HepG2 (cell line): Measurements from ENCODE around the gene GSTM2. TPM values are rescaled to one million over a fixed set of nuclear protein-coding genes. Genes with fewer than 3 reads are reported as not detected.

Source experiments
- ATAC-seq: fragments of 200-7000 bp; cut with Tn5 transposase; 3 replicates; pipeline ENCODE4 v1.9.1; 2020; ENCODE audit warnings: mild to moderate bottlenecking, moderate library complexity
- BruUV-seq: library from RNA; stranded (reverse); fragments of 400-500 nt; replicated peaks from 2 replicates; lab custom pipeline; 2021; lab: Mats Ljungman, UMichigan
- CTCF ChIA-PET: fragments of 300-600 bp; formaldehyde crosslinking; extraction: SDS; loops from one replicate; lab custom pipeline; 2021; ENCODE audit warnings: low total read pairs, inconsistent platforms, low intra/inter-chr PET ratio; lab: Yijun Ruan, JAX
- POLR2A ChIA-PET: fragments of 350-600 bp; sonication (Branson Sonifier 250); formaldehyde crosslinking; loops from one replicate; lab custom pipeline; 2020; ENCODE audit warnings: antibody characterized with exemption, inconsistent platforms; lab: Yijun Ruan, JAX
- DNase-seq: peaks from one replicate; pipeline ENCODE4 v3.0.0-alpha.2; 2015; ENCODE audit warnings: low spot score
- FAIRE-seq: peaks from 3 replicates; lab custom pipeline; 2011; peaks lifted over from hg19 to GRCh38; lab: Jason Lieb, UNC
- H2AFZ ChIP-seq: one replicate; pipeline ENCODE4 v1.6.1; 2011; ENCODE audit warnings: low read length, inconsistent platforms
- H3K27ac ChIP-seq: fragments of 300-600 bp; 3 replicates; pipeline ENCODE4 v1.8.0; 2011; ENCODE audit warnings: mixed run types, mild to moderate bottlenecking, mixed read lengths, low read length, inconsistent platforms; ENCODE audit not compliant: insufficient read depth; ENCODE audit errors: extremely low read length
- H3K27me3 ChIP-seq, 2 experiments: fragments of 200-600 bp in 1 of 2; 2 replicates in 1 of 2; 3 replicates in 1 of 2; pipeline versions ENCODE4 v1.6.0 to v1.8.0; 2011; ENCODE audit warnings: low read length in 2 of 2, mild to moderate bottlenecking in 2 of 2, moderate library complexity in 2 of 2, inconsistent platforms in 1 of 2; ENCODE audit not compliant: insufficient read depth in 2 of 2, control insufficient read depth in 1 of 2
- H3K36me3 ChIP-seq, 2 experiments: fragments of 200-600 bp in 1 of 2; replicated peaks in 1 of 2; 2 replicates in 1 of 2; 3 replicates in 1 of 2; pipeline versions ENCODE4 v1.5.1 to v1.8.0; 2011; ENCODE audit warnings: low read length in 2 of 2, inconsistent platforms in 1 of 2; ENCODE audit not compliant: insufficient read depth in 2 of 2, control insufficient read depth in 1 of 2
- H3K4me1 ChIP-seq: 2 replicates; pipeline ENCODE4 v1.5.1; 2012; ENCODE audit warnings: low read length, inconsistent platforms; ENCODE audit not compliant: insufficient read depth
- H3K4me2 ChIP-seq: 2 replicates; pipeline ENCODE4 v1.6.0; 2011; ENCODE audit warnings: low read depth, low read length, inconsistent platforms
- H3K4me3 ChIP-seq, 3 experiments: fragments of 200-600 bp in 1 of 3; sonication (generic), shearing (Covaris generic) in 1 of 3; replicated peaks in 1 of 3; 2 replicates each; pipeline ENCODE4 v1.5.1; 2011 to 2016; ENCODE audit warnings: low read length in 3 of 3, inconsistent platforms in 2 of 3, low read depth in 2 of 3, mild to moderate bottlenecking in 2 of 3, control low read depth in 1 of 3, mixed read lengths in 1 of 3; ENCODE audit not compliant: insufficient read depth in 1 of 3
- H3K79me2 ChIP-seq: one replicate; pipeline ENCODE4 v1.6.1; 2011; ENCODE audit warnings: low read length, inconsistent platforms; ENCODE audit not compliant: insufficient read depth
- H3K9ac ChIP-seq: 2 replicates; pipeline ENCODE4 v1.6.0; 2011; ENCODE audit warnings: mild to moderate bottlenecking, low read depth, low read length, inconsistent platforms; ENCODE audit not compliant: insufficient read depth
- H3K9me3 ChIP-seq: 2 replicates; pipeline ENCODE4 v1.5.1; 2012; ENCODE audit warnings: mild to moderate bottlenecking, low read length
- H4K20me1 ChIP-seq: 2 replicates; pipeline ENCODE4 v1.6.0; 2011; ENCODE audit warnings: inconsistent platforms, mild to moderate bottlenecking, low read length, moderate library complexity; ENCODE audit not compliant: insufficient read depth
- ATF7 ChIP-seq, 2 experiments: fragments of 450-650 bp in 1 of 2; sonication (generic) in 1 of 2; formaldehyde crosslinking in 1 of 2; IDR thresholded peaks; 2 replicates each; pipeline versions ENCODE4 v1.4.0 to v1.6.1; 2016 to 2020; ENCODE audit warnings: antibody characterized with exemption in 1 of 2, mild to moderate bottlenecking in 1 of 2, missing genetic modification reagents in 1 of 2
- CEBPG ChIP-seq: IDR thresholded peaks from 2 replicates; pipeline ENCODE4 v1.6.1; 2016
- DBP ChIP-seq: sonication (generic); formaldehyde crosslinking; IDR thresholded peaks from 2 replicates; pipeline ENCODE4 v1.4.0; 2020; ENCODE audit warnings: missing genetic modification reagents; ENCODE audit errors: not compliant biosample characterization
- NBN ChIP-seq: fragments of 450-650 bp; conservative IDR thresholded peaks from 2 replicates; pipeline ENCODE4 v1.6.1; 2017
- NCOA1 ChIP-seq: sonication (generic); formaldehyde crosslinking; IDR thresholded peaks from 2 replicates; pipeline ENCODE4 v1.9.0; 2021; ENCODE audit warnings: missing genetic modification reagents
- NR2F1 ChIP-seq, 2 experiments: fragments of 450-650 bp in 1 of 2; formaldehyde crosslinking in 1 of 2; IDR thresholded peaks; 2 replicates each; pipeline versions ENCODE4 v1.5.0 to v1.6.1; 2016 to 2020; ENCODE audit warnings: mild to moderate bottlenecking in 1 of 2, missing compliant biosample characterization in 1 of 2, missing genetic modification reagents in 1 of 2, moderate library complexity in 1 of 2
- PAF1 ChIP-seq: IDR thresholded peaks from 2 replicates; pipeline ENCODE4 v1.6.1; 2016; ENCODE audit warnings: missing genetic modification reagents, missing compliant biosample characterization
- SP5 ChIP-seq: IDR thresholded peaks from 2 replicates; pipeline ENCODE4 v1.6.1; 2016; ENCODE audit warnings: low read depth, borderline replicate concordance
- SUZ12 ChIP-seq: fragments of 150-350 bp; IDR thresholded peaks from 2 replicates; pipeline ENCODE4 v1.6.1; 2014; ENCODE audit warnings: low read depth, low read length
- TAF15 ChIP-seq: fragments of 200-400 bp; formaldehyde crosslinking; IDR thresholded peaks from one replicate; pipeline ENCODE4 v1.6.1; 2018; ENCODE audit warnings: mild to moderate bottlenecking, low read depth, low read length; ENCODE audit not compliant: poor library complexity, severe bottlenecking
- ZBTB7A ChIP-seq: sonication (generic); formaldehyde crosslinking; IDR thresholded peaks from 2 replicates; pipeline ENCODE4 v1.8.0; 2022; ENCODE audit warnings: mild to moderate bottlenecking, missing genetic modification reagents
- ZFP37 ChIP-seq: sonication (generic); formaldehyde crosslinking; IDR thresholded peaks from 2 replicates; pipeline ENCODE4 v1.4.0; 2020; ENCODE audit warnings: missing genetic modification reagents, borderline replicate concordance
- ZFP82 ChIP-seq: sonication (generic); formaldehyde crosslinking; IDR thresholded peaks from 2 replicates; pipeline ENCODE4 v1.5.1; 2020; ENCODE audit warnings: mild to moderate bottlenecking, missing genetic modification reagents, borderline replicate concordance
- ZNF101 ChIP-seq: sonication (generic); formaldehyde crosslinking; IDR thresholded peaks from 2 replicates; pipeline ENCODE4 v1.4.0; 2020; ENCODE audit warnings: mild to moderate bottlenecking, low read depth, missing genetic modification reagents, borderline replicate concordance
- ZNF616 ChIP-seq: sonication (generic); formaldehyde crosslinking; IDR thresholded peaks from 2 replicates; pipeline ENCODE4 v1.5.0; 2020; ENCODE audit warnings: low read depth, mild to moderate bottlenecking, missing genetic modification reagents
- WGBS: methylation state at CpG from one replicate; pipeline ENCODE4 v1.1.6; 2017; ENCODE audit warnings: low lambda C conversion rate; 5-methylcytosine and 5-hydroxymethylcytosine counted together
- in situ Hi-C: cut with HindIII; loops from 2 replicates; pipeline ENCODE4 v1.10.0; 2017; ENCODE audit warnings: low pct_unique_long_range_greater_than_20kb; ENCODE audit not compliant: extremely low pct_ligation_motif_present
- intact Hi-C: fragments of 100-400 bp; cut with micrococcal nuclease; formaldehyde crosslinking; loops from one replicate; pipeline ENCODE4 v1.10.0; 2022; ENCODE audit not compliant: unreplicated experiment
- polyA plus RNA-seq, 8 experiments: library from polyadenylated mRNA; depleted of rRNA in 3 of 8; stranded (reverse) in 7 of 8; unstranded in 1 of 8; fragments of >200 nt; fragmentation: Illumina TruSeq in 4 of 8; extraction: Trizol in 4 of 8; gene quantifications; 2 replicates each; pipeline versions ENCODE4 v1.2.1 to v1.2.3, GENCODE V29; 2011 to 2016; ENCODE audit warnings: low read depth in 4 of 8, missing spikeins in 1 of 8, mixed read lengths in 1 of 8; ENCODE audit not compliant: insufficient read depth in 1 of 8
- total RNA-seq, 5 experiments: library from RNA; depleted of rRNA; stranded (reverse); fragments of >200 nt; fragmentation: Illumina TruSeq; extraction: Trizol; gene quantifications; 2 replicates each; pipeline ENCODE4 v1.2.3, GENCODE V29; 2016; ENCODE audit warnings: low read depth in 1 of 5

The GSTM2 gene
- total and polyA plus RNA-seq, 2 of the 13 experiments (the other 11 are each of a cell fraction or from before 2014, with no cell fraction given): 7.0 to 15.0 TPM

DNA sequence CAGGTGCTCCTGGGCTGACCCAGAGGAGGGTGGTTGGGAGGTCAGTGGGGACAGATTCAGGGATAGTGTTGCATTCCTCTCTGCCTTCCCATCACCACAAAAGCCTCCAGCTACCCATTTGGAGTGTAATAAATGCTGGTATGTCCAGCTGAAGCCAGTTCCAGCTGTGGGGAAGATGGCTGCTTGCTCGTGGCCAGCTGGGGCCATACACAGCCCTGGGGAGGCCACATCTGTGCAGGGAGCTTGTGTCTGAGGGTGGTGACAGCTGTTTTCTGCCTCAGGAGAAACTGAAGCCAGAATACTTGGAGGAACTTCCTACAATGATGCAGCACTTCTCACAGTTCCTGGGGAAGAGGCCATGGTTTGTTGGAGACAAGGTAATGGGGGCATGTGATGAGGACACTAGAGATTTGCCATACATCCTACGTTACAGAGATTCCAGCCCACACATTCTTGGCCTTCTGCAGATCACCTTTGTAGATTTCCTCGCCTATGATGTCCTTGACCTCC is 9.3 kb upstream of the GSTM2 start:
- H3K9ac ChIP-seq: no peak overlapping the region
- no peak overlapping the region for H3K4me2 ChIP-seq
- H3K9me3 ChIP-seq: no peaks in the 10 kb centered on the region
- no peak overlapping the region for H2AFZ ChIP-seq
- H3K4me3 ChIP-seq: no peak overlapping the region
- H3K79me2 ChIP-seq: no peaks in the 10 kb centered on the region
- WGBS: 59% methylated on average over 3 of the region's 3 CpGs
- intact Hi-C loops (loop anchor here (5.0 kb wide), 1 partner anchor 114 kb away; no protein-coding TSS in a partner anchor), in situ Hi-C loops (no loop called here)
- no peak for FAIRE-seq
- POLR2A ChIA-PET: no interaction called here
- 0 out of 5 replicates have a peak, but pooled peaks cover 0 to 4% of the 10 kb centered on the region in 2 experiments for H3K27me3 ChIP-seq
- TF ChIP-seq DBP (CRISPR knock-in tag) (no peak), ZFP82 (CRISPR knock-in tag) (no peak), SUZ12 (no peak), ATF7 (IDR thresholded peaks at IDR 0.05) (no peak), ATF7 (CRISPR knock-in tag; IDR thresholded peaks at IDR 0.05) (no peak), CEBPG (CRISPR knock-in tag) (no peak)
- no peak for ATAC-seq
- no peaks in the 10 kb centered on the region for H4K20me1 ChIP-seq
- BruUV-seq: no TSS peak
- DNase-seq: no peak
- peaks cover 35% of the 10 kb centered on the region for H3K4me1 ChIP-seq
- no peak overlapping the region for H3K27ac ChIP-seq
- CTCF ChIA-PET: no interaction called here
- no peaks in the 10 kb centered on the region; a peak in 2 of 5 replicates for H3K36me3 ChIP-seq

- Histone ChIP-seq H3K4me3 (no peak overlapping the region), H3K4me2 (no peak overlapping the region), H4K20me1 (no peaks in the 10 kb centered on the region), H3K9ac (no peak overlapping the region), H2AFZ (no peak overlapping the region), H3K4me1 (peaks cover 35% of the 10 kb centered on the region), H3K36me3 (no peaks in the 10 kb centered on the region; a peak in 2 of 5 replicates), H3K79me2 (no peaks in the 10 kb centered on the region), H3K27me3 (0 out of 5 replicates have a peak, but pooled peaks cover 0 to 4% of the 10 kb centered on the region in 2 experiments), H3K9me3 (no peaks in the 10 kb centered on the region), H3K27ac (no peak overlapping the region)
- intact Hi-C loops (loop anchor here (5.0 kb wide), 1 partner anchor 113 kb away; no protein-coding TSS in a partner anchor), in situ Hi-C loops (no loop called here)
- DNase-seq: peak; percentile 23
- ATAC-seq: no peak
- no TSS peak for BruUV-seq
- ChIA-PET CTCF (no interaction called here), POLR2A (no interaction called here)
- FAIRE-seq: no peak
- WGBS: 93% methylated on average over 2 of the region's 2 CpGs
- TF ChIP-seq TAF15 (no peak), NCOA1 (no peak), PAF1 (CRISPR knock-in tag) (no peak), ZNF616 (CRISPR knock-in tag) (no peak), ZFP37 (CRISPR knock-in tag) (no peak), SP5 (CRISPR knock-in tag) (no peak), NR2F1 (CRISPR knock-in tag; IDR thresholded peaks at IDR 0.05) (no peak), ZBTB7A (CRISPR knock-in tag) (no peak), NBN (no peak), ZNF101 (CRISPR knock-in tag) (no peak)
Observed at GRCh38 chr1:109659145-109659544, 8.7 kb upstream of the GSTM2 start.
